ENCODE measurements around the gene TIMP2. TPM values are rescaled to one million over a fixed set of nuclear protein-coding genes. Genes with fewer than 3 reads are reported as not detected.

The TIMP2 gene
- total and polyA plus RNA-seq, 2 of the 13 experiments (the other 11 are each of a cell fraction or from before 2014, with no cell fraction given): 3.8 to 8.5 TPM

- no peak; the same call in 1 of the 2 replicates for TF ChIP-seq HNF1A (IDR thresholded peaks at IDR 0.05; ENCODE audit: low read depth)
- peak; percentile 40; the same call in 1 of the 2 replicates for TF ChIP-seq HNF1A (CRISPR knock-in tag; IDR thresholded peaks at IDR 0.05; ENCODE audit: borderline replicate concordance)
- TF ChIP-seq IKZF5 (CRISPR knock-in tag; IDR thresholded peaks at IDR 0.05): peak; percentile 90
- TF ChIP-seq ZNF678 (CRISPR knock-in tag; IDR thresholded peaks at IDR 0.05): no peak
- peak; percentile 68; the same call in 1 of the 2 replicates for TF ChIP-seq ARID4A (CRISPR knock-in tag; IDR thresholded peaks at IDR 0.05; ENCODE audit: borderline replicate concordance)
- peak; percentile 55; the same call in 1 of the 2 replicates for TF ChIP-seq KLF12 (CRISPR knock-in tag; IDR thresholded peaks at IDR 0.05; ENCODE audit: borderline replicate concordance)
- peak; percentile 79 to 85 for TF ChIP-seq EP300 (IDR thresholded peaks at IDR 0.05; ENCODE audit: low read depth in 2 of 2, low read length in 2 of 2)
- TF ChIP-seq EP300 (CRISPR knock-in tag; IDR thresholded peaks at IDR 0.05; ENCODE audit: borderline replicate concordance): peak; percentile 66
- no peak for TF ChIP-seq ZNF713 (CRISPR knock-in tag; IDR thresholded peaks at IDR 0.05)
- TF ChIP-seq CEBPG (CRISPR knock-in tag; IDR thresholded peaks at IDR 0.05): peak; percentile 82
- 0 out of 2 replicates have a peak, but pooled peaks have one; percentile 13 for TF ChIP-seq KLF15 (CRISPR knock-in tag; IDR thresholded peaks at IDR 0.05; ENCODE audit: borderline replicate concordance)
- TF ChIP-seq ZSCAN21 (CRISPR knock-in tag; IDR thresholded peaks at IDR 0.05; ENCODE audit: borderline replicate concordance): peak; percentile 69; the same call in 1 of the 2 replicates
- TF ChIP-seq ZNF556 (CRISPR knock-in tag; IDR thresholded peaks at IDR 0.05; ENCODE audit: borderline replicate concordance): peak; percentile 91; the same call in 1 of the 2 replicates
- TF ChIP-seq RXRA (CRISPR knock-in tag; IDR thresholded peaks at IDR 0.05): peak; percentile 96
- TF ChIP-seq PHF21A (CRISPR knock-in tag; IDR thresholded peaks at IDR 0.05): peak; percentile 97
- no peak for TF ChIP-seq ZNF282 (IDR thresholded peaks at IDR 0.05; ENCODE audit: partially characterized antibody)
- no peak for TF ChIP-seq IRF1 (CRISPR knock-in tag; IDR thresholded peaks at IDR 0.05; ENCODE audit: low read depth)
- TF ChIP-seq ZNF496 (CRISPR knock-in tag; IDR thresholded peaks at IDR 0.05; ENCODE audit: insufficient replicate concordance): no peak
- peak; percentile 20; the same call in 1 of the 2 replicates for TF ChIP-seq MAFF (IDR thresholded peaks at IDR 0.05; ENCODE audit: low read depth, low read length)
Measured at GRCh38 chr17:78962345-78962983, 37.3 kb upstream of the TIMP2 start (continued).
